Measurements from ENCODE around the gene TBC1D19. TPM values are rescaled to one million over a fixed set of nuclear protein-coding genes. Genes with fewer than 3 reads are reported as not detected.

TBC1D19 gene
- total RNA-seq, 4 donors from 2014 or later, result 9.5 to 24.9 (median 11.2) TPM

- TF ChIP-seq POLR2AphosphoS5 (IDR thresholded peaks at IDR 0.05) (no peak), EP300 (IDR thresholded peaks at IDR 0.05) (no peak), POLR2A (IDR thresholded peaks at IDR 0.05; ENCODE audit: low read depth) (no peak)
- H3K4me3 ChIP-seq, result no peak overlapping the region
- peaks cover 16 to 19% (median 18%) of the 10 kb centered on the region in 4 donors for H3K4me1 ChIP-seq
- H3K9me3 ChIP-seq, result no peaks in the 10 kb centered on the region
- 96% methylated on average over 4 of the region's 4 CpGs for WGBS
- no peaks in the 10 kb centered on the region for H3K27me3 ChIP-seq
- H3K36me3 ChIP-seq, result peaks cover 0 to 3% (median 0%) of the 10 kb centered on the region in 4 donors
- intact Hi-C loops (cut with DNase I), result no loop called here
- no peak for DNase-seq (ENCODE audit: extremely low spot score)
- H3K27ac ChIP-seq (replicated peaks in 1 of 4), result no peak overlapping the region
Observed at GRCh38 chr4:26785312-26785711, 201.4 kb downstream of the TBC1D19 start.

GRCh38 chr4:26785810-26786209 lies 201.9 kb downstream of the TBC1D19 start:
- Histone ChIP-seq H3K27ac (replicated peaks in 1 of 4) (no peak overlapping the region), H3K27me3 (no peaks in the 10 kb centered on the region), H3K4me3 (no peak overlapping the region), H3K9me3 (no peaks in the 10 kb centered on the region), H3K4me1 (peaks cover 16 to 18% (median 17%) of the 10 kb centered on the region in 4 donors), H3K36me3 (peaks cover 0 to 3% (median 0%) of the 10 kb centered on the region in 4 donors)
- TF ChIP-seq EP300 (IDR thresholded peaks at IDR 0.05), result no peak
- no peak for TF ChIP-seq POLR2A (IDR thresholded peaks at IDR 0.05; ENCODE audit: low read depth)
- TF ChIP-seq POLR2AphosphoS5 (IDR thresholded peaks at IDR 0.05), result no peak
- no peak for TF ChIP-seq CTCF (IDR thresholded peaks at IDR 0.05)
- DNase-seq (ENCODE audit: extremely low spot score), result no peak
- 76% methylated on average over 2 of the region's 2 CpGs for WGBS
- intact Hi-C loops (cut with DNase I), result no loop called here

GRCh38 chr4:26786916-26787315 lies 203.0 kb downstream of the TBC1D19 start:
- intact Hi-C loops (cut with DNase I), result no loop called here
- Histone ChIP-seq H3K9me3 (no peaks in the 10 kb centered on the region), H3K36me3 (peaks cover 0 to 3% (median 0%) of the 10 kb centered on the region in 4 donors), H3K4me3 (no peak overlapping the region), H3K4me1 (peaks cover 16 to 18% (median 17%) of the 10 kb centered on the region in 4 donors), H3K27ac (replicated peaks in 1 of 4) (peak overlapping the region in 3 of 4 donors; percentile 10 to 51 (median 30)), H3K27me3 (no peaks in the 10 kb centered on the region)
- 89% methylated on average over 3 of the region's 3 CpGs for WGBS
- TF ChIP-seq POLR2A (IDR thresholded peaks at IDR 0.05; ENCODE audit: low read depth) (no peak), POLR2AphosphoS5 (IDR thresholded peaks at IDR 0.05) (no peak), CTCF (IDR thresholded peaks at IDR 0.05) (no peak), EP300 (IDR thresholded peaks at IDR 0.05) (no peak)
- no peak for DNase-seq (ENCODE audit: extremely low spot score)

- Histone ChIP-seq H3K36me3 (peaks cover 0 to 3% (median 0%) of the 10 kb centered on the region in 4 donors), H3K27ac (replicated peaks in 1 of 4) (peak overlapping the region in 3 of 4 donors; percentile 10 to 51 (median 30)), H3K4me1 (peaks cover 16 to 18% (median 17%) of the 10 kb centered on the region in 4 donors), H3K4me3 (no peak overlapping the region), H3K27me3 (no peaks in the 10 kb centered on the region), H3K9me3 (no peaks in the 10 kb centered on the region)
- no peak for TF ChIP-seq EP300 (IDR thresholded peaks at IDR 0.05)
- TF ChIP-seq POLR2AphosphoS5 (IDR thresholded peaks at IDR 0.05), result no peak
- peak in 2 of 3 experiments; percentile 16 to 34 for TF ChIP-seq CTCF (IDR thresholded peaks at IDR 0.05)
- TF ChIP-seq POLR2A (IDR thresholded peaks at IDR 0.05; ENCODE audit: low read depth), result no peak
- 34% methylated on average over 11 of the region's 11 CpGs for WGBS
- intact Hi-C loops (cut with DNase I), result no loop called here
- DNase-seq (ENCODE audit: extremely low spot score), result no peak
Observed at GRCh38 chr4:26787461-26788340, 203.8 kb downstream of the TBC1D19 start.

GRCh38 chr4:26788341-26788733 lies 204.5 kb downstream of the TBC1D19 start:
- intact Hi-C loops (cut with DNase I), result no loop called here
- Histone ChIP-seq H3K36me3 (peaks cover 0 to 3% (median 0%) of the 10 kb centered on the region in 4 donors), H3K4me1 (peaks cover 16 to 18% (median 17%) of the 10 kb centered on the region in 4 donors), H3K27me3 (no peaks in the 10 kb centered on the region), H3K4me3 (no peak overlapping the region), H3K9me3 (no peaks in the 10 kb centered on the region), H3K27ac (replicated peaks in 1 of 4) (peak overlapping the region in 2 of 4 donors; percentile 30 to 51)
- TF ChIP-seq CTCF (IDR thresholded peaks at IDR 0.05), result no peak
- WGBS, result 77% methylated on average over 1 of the region's 1 CpG
- no peak for DNase-seq (ENCODE audit: extremely low spot score)
